ENCODE data around the gene SESN3. TPM values are rescaled to one million over a fixed set of nuclear protein-coding genes. Genes with fewer than 3 reads are reported as not detected.

Gene SESN3
- total RNA-seq, 4 donors from 2014 or later: 15.4 to 54.6 (median 32.0) TPM

- TF ChIP-seq CTCF (IDR thresholded peaks at IDR 0.05; ENCODE audit: low read depth): no peak
Observed at GRCh38 chr11:95255251-95256145, 24.5 kb upstream of the SESN3 start.

GRCh38 chr11:95254716-95255115, 23.7 kb upstream of the SESN3 start:
- TF ChIP-seq CTCF (IDR thresholded peaks at IDR 0.05; ENCODE audit: low read depth): no peak

- TF ChIP-seq CTCF (IDR thresholded peaks at IDR 0.05; ENCODE audit: low read depth): no peak
Observed at GRCh38 chr11:95254131-95254704, 23.2 kb upstream of the SESN3 start.

- no peak for TF ChIP-seq CTCF (IDR thresholded peaks at IDR 0.05; ENCODE audit: low read depth)
Observed at GRCh38 chr11:95253141-95253540, 22.1 kb upstream of the SESN3 start.

- no peak for TF ChIP-seq CTCF (IDR thresholded peaks at IDR 0.05; ENCODE audit: low read depth)
Observed at GRCh38 chr11:95252586-95252985, 21.6 kb upstream of the SESN3 start.

- no peak for TF ChIP-seq CTCF (IDR thresholded peaks at IDR 0.05; ENCODE audit: low read depth)
Observed at GRCh38 chr11:95248666-95249467, 17.9 kb upstream of the SESN3 start.

- no peak for TF ChIP-seq CTCF (IDR thresholded peaks at IDR 0.05; ENCODE audit: low read depth)
Observed at GRCh38 chr11:95247883-95248282, 16.9 kb upstream of the SESN3 start.

All from subcutaneous adipose tissue (tissue), 4 donors.